ENCODE data around the gene SHROOM3.

GRCh38 chr4:76526585-76526990, 91.6 kb downstream of the SHROOM3 start:
- TF ChIP-seq CTCF (IDR thresholded peaks at IDR 0.05): no peak
- no peak for TF ChIP-seq EZH2 (IDR thresholded peaks at IDR 0.05; ENCODE audit: borderline replicate concordance, insufficient read depth, low read depth, low read length, poor library complexity, severe bottlenecking)
